Mesenchymal stem cell (in vitro differentiated cells and primary cell): ENCODE data around the gene RNF11.

Experiments used
- DNase-seq: peaks from one replicate; pipeline ENCODE4 v3.0.0-alpha.2; 2013
- H2AFZ ChIP-seq: one replicate; pipeline ENCODE4 v1.6.1; 2013; ENCODE audit warnings: low read depth, mild to moderate bottlenecking, control low read depth, inconsistent platforms, low read length, moderate library complexity
- H2AK5ac ChIP-seq: 2 replicates; pipeline ENCODE4 v1.6.1; 2013; ENCODE audit warnings: low read length, moderate library complexity, mild to moderate bottlenecking, inconsistent platforms; ENCODE audit not compliant: severe bottlenecking
- H2BK120ac ChIP-seq: one replicate; pipeline ENCODE4 v1.6.1; 2013; ENCODE audit warnings: low read depth, mild to moderate bottlenecking, inconsistent platforms, low read length, moderate library complexity
- H2BK12ac ChIP-seq, 2 experiments: one replicate each; pipeline ENCODE4 v1.6.1; 2013; ENCODE audit warnings: inconsistent platforms in 2 of 2, low read length in 2 of 2, mild to moderate bottlenecking in 2 of 2, moderate library complexity in 2 of 2, control low read depth in 1 of 2
- H2BK15ac ChIP-seq: one replicate; pipeline ENCODE4 v1.6.1; 2013; ENCODE audit warnings: mild to moderate bottlenecking, low read depth, inconsistent platforms; ENCODE audit not compliant: poor library complexity, severe bottlenecking
- H2BK5ac ChIP-seq: 2 replicates; pipeline ENCODE4 v1.6.1; 2013; ENCODE audit warnings: low read depth, mild to moderate bottlenecking, low read length, control low read depth, inconsistent platforms; ENCODE audit not compliant: poor library complexity, severe bottlenecking
- H3K14ac ChIP-seq, 2 experiments: one replicate each; pipeline ENCODE4 v1.6.1; 2013; ENCODE audit warnings: inconsistent platforms in 2 of 2, low read length in 2 of 2, control low read depth in 1 of 2, mild to moderate bottlenecking in 1 of 2, moderate library complexity in 1 of 2
- H3K18ac ChIP-seq, 2 experiments: one replicate each; pipeline ENCODE4 v1.6.1; 2013; ENCODE audit warnings: inconsistent platforms in 2 of 2, low read length in 2 of 2, control low read depth in 1 of 2, low read depth in 1 of 2, mild to moderate bottlenecking in 1 of 2
- H3K23ac ChIP-seq, 2 experiments: one replicate each; pipeline ENCODE4 v1.6.1; 2013; ENCODE audit warnings: inconsistent platforms in 2 of 2, low read length in 2 of 2, mild to moderate bottlenecking in 2 of 2, moderate library complexity in 2 of 2, control low read depth in 1 of 2
- H3K27ac ChIP-seq: 2 replicates; pipeline ENCODE4 v1.5.1; 2013; ENCODE audit warnings: mild to moderate bottlenecking, moderate library complexity, low read length, control low read depth, inconsistent platforms; ENCODE audit not compliant: poor library complexity, severe bottlenecking
- H3K27me3 ChIP-seq, 2 experiments: 2 replicates each; pipeline versions ENCODE4 v1.6.1 to v1.7.0; 2013; ENCODE audit warnings: low read length in 2 of 2, mild to moderate bottlenecking in 2 of 2, moderate library complexity in 2 of 2, control low read depth in 1 of 2, inconsistent platforms in 1 of 2; ENCODE audit not compliant: control insufficient read depth in 1 of 2, insufficient read depth in 1 of 2
- H3K36me3 ChIP-seq, 2 experiments: 2 replicates each; pipeline versions ENCODE4 v1.6.1 to v1.7.0; 2013; ENCODE audit warnings: low read length in 2 of 2, control low read depth in 1 of 2, inconsistent platforms in 1 of 2, low read depth in 1 of 2, mild to moderate bottlenecking in 1 of 2; ENCODE audit not compliant: insufficient read depth in 2 of 2, control insufficient read depth in 1 of 2
- H3K4ac ChIP-seq, 2 experiments: one replicate each; pipeline ENCODE4 v1.6.1; 2013; ENCODE audit warnings: inconsistent platforms in 2 of 2, low read length in 2 of 2, mild to moderate bottlenecking in 2 of 2, moderate library complexity in 2 of 2, control low read depth in 1 of 2, low read depth in 1 of 2
- H3K4me1 ChIP-seq: 2 replicates; pipeline ENCODE4 v1.6.1; 2013; ENCODE audit warnings: low read depth, low read length, control low read depth; ENCODE audit not compliant: control insufficient read depth, insufficient read depth
- H3K4me2 ChIP-seq: 2 replicates; pipeline ENCODE4 v1.6.1; 2013; ENCODE audit warnings: low read length, mild to moderate bottlenecking, inconsistent platforms; ENCODE audit not compliant: poor library complexity, severe bottlenecking
- H3K4me3 ChIP-seq, 2 experiments: 2 replicates each; pipeline versions ENCODE4 v1.5.1 to v1.7.0; 2013; ENCODE audit warnings: low read length in 2 of 2, mild to moderate bottlenecking in 2 of 2, control low read depth in 1 of 2, low read depth in 1 of 2; ENCODE audit not compliant: insufficient read depth in 1 of 2
- H3K79me1 ChIP-seq: replicated peaks from 2 replicates; pipeline ENCODE4 v1.6.1; 2013; ENCODE audit warnings: mild to moderate bottlenecking, control low read depth, low read length, inconsistent platforms; ENCODE audit not compliant: poor library complexity, severe bottlenecking
- H3K9ac ChIP-seq: 2 replicates; pipeline ENCODE4 v1.7.0; 2013; ENCODE audit warnings: mild to moderate bottlenecking, low read length, moderate library complexity
- H3K9me3 ChIP-seq: 2 replicates; pipeline ENCODE4 v1.7.0; 2013; ENCODE audit warnings: mild to moderate bottlenecking, low read length; ENCODE audit not compliant: control insufficient read depth
- H4K8ac ChIP-seq: one replicate; pipeline ENCODE4 v1.6.1; 2013; ENCODE audit warnings: inconsistent platforms, mild to moderate bottlenecking, low read length, moderate library complexity
- H4K91ac ChIP-seq: one replicate; pipeline ENCODE4 v1.6.1; 2013; ENCODE audit warnings: mild to moderate bottlenecking, low read length, inconsistent platforms
- WGBS: methylation state at CpG from one replicate; pipeline ENCODE4 v1.1.7; 2013; ENCODE audit warnings: mixed read lengths; 5-methylcytosine and 5-hydroxymethylcytosine counted together

Gene RNF11

DNA sequence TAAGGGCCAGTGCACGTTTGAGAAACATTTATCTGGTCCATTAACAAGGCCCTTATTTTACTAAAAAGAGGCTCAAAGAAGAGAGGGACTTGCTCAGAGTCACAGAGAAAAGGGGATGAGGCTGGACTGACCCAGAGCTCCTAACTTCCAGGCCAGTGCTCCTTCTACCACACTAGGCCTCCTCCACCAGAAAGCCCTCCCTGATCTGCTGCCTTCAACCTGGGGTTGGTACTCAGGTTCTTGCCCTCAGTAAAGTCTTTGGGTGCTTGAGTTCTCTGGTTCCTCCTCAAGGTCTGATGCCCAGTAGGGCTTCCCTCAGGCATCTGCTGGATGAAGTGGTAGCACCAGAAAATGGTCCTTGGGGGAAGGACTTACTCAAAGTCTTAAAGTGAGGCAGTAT is 68.3 kb downstream of the RNF11 start:
- Histone ChIP-seq H2AFZ (no peak overlapping the region), H3K4me3 (no peak overlapping the region), H3K27ac (no peak overlapping the region), H3K4ac (no peak overlapping the region), H3K4me1 (peaks cover 29% of the 10 kb centered on the region), H3K9me3 (no peaks in the 10 kb centered on the region), H3K23ac (no peak overlapping the region), H4K8ac (no peak overlapping the region), H3K9ac (peak overlapping the region; percentile 67), H2BK120ac (no peak overlapping the region), H3K36me3 (no peaks in the 10 kb centered on the region), H4K91ac (no peak overlapping the region), H3K18ac (no peak overlapping the region), H3K27me3 (no peaks in the 10 kb centered on the region), H2AK5ac (peak overlapping the region; percentile 32), H2BK12ac (no peak overlapping the region), H2BK15ac (no peak overlapping the region), H3K14ac (no peak overlapping the region), H3K4me2 (no peak overlapping the region), H2BK5ac (no peak overlapping the region), H3K79me1 (no peaks in the 10 kb centered on the region)
- no CpG with 5 or more reads among the region's 1 CpG for WGBS
- DNase-seq, result no peak

DNA sequence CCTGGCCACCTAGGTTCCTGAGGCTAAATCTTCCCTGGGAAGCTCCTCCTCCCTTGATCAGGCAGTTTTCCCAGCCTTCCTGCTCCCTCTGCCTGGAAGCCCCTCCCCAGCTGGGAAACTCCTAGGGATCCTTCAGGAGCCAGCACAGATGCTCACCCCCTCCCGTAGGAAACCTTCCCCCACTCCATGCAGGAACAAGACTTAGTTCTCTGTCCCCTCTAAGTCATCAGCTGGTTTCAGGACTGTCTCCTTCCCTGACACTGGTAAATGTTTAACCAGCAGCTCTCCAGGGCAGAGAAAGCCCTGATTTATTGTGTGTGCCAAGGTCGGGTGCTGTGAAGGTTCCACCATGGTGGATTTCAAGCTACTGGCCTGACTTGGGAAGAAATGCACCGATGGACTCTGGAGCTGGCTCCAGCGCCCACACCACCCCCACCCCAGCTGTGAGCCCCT is 69.3 kb downstream of the RNF11 start:
- Histone ChIP-seq H3K23ac (no peak overlapping the region), H2AFZ (no peak overlapping the region), H4K8ac (no peak overlapping the region), H3K36me3 (no peaks in the 10 kb centered on the region), H2BK5ac (no peak overlapping the region), H3K4me3 (no peak overlapping the region), H2AK5ac (no peak overlapping the region), H3K9ac (no peak overlapping the region), H3K27me3 (no peaks in the 10 kb centered on the region), H3K27ac (no peak overlapping the region), H2BK12ac (no peak overlapping the region), H3K4me1 (peaks cover 29% of the 10 kb centered on the region), H2BK15ac (no peak overlapping the region), H3K9me3 (no peaks in the 10 kb centered on the region), H3K14ac (no peak overlapping the region), H3K4me2 (no peak overlapping the region), H3K79me1 (no peaks in the 10 kb centered on the region), H3K18ac (no peak overlapping the region), H2BK120ac (no peak overlapping the region), H4K91ac (no peak overlapping the region), H3K4ac (no peak overlapping the region)
- 70% methylated on average over 4 of the region's 4 CpGs for WGBS
- DNase-seq, result no peak

DNA sequence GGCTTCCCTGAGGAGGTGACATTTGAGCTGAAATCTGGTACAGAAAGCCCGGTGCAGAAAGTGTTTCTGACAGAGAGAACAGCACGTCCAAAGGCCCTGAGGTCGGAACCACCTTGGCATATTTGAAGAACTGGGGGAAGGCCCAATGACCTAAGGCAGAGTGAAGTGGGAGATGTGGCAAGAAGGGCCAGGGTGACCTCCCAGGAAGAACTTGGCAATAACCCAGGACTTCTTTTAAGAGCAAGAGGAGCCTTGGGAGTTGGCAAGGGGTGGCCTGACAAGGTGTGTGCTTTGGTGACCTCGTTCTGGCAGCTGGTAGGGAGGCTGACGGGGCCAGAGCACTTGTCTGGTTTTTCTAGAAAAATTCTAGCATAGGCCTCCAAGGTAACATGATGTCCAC is 70.9 kb downstream of the RNF11 start:
- Histone ChIP-seq H3K14ac (no peak overlapping the region), H2BK15ac (no peak overlapping the region), H3K4me1 (peaks cover 30% of the 10 kb centered on the region), H3K27ac (no peak overlapping the region), H2BK12ac (no peak overlapping the region), H4K91ac (no peak overlapping the region), H3K4me3 (no peak overlapping the region), H3K9ac (no peak overlapping the region), H3K9me3 (no peaks in the 10 kb centered on the region), H4K8ac (no peak overlapping the region), H3K18ac (no peak overlapping the region), H3K4ac (no peak overlapping the region), H2AFZ (no peak overlapping the region), H3K79me1 (no peaks in the 10 kb centered on the region), H3K36me3 (no peaks in the 10 kb centered on the region), H2BK5ac (no peak overlapping the region), H2AK5ac (no peak overlapping the region), H3K27me3 (no peaks in the 10 kb centered on the region), H3K4me2 (no peak overlapping the region), H3K23ac (no peak overlapping the region), H2BK120ac (no peak overlapping the region)
- WGBS, result 88% methylated on average over 4 of the region's 5 CpGs
- DNase-seq, result no peak

DNA sequence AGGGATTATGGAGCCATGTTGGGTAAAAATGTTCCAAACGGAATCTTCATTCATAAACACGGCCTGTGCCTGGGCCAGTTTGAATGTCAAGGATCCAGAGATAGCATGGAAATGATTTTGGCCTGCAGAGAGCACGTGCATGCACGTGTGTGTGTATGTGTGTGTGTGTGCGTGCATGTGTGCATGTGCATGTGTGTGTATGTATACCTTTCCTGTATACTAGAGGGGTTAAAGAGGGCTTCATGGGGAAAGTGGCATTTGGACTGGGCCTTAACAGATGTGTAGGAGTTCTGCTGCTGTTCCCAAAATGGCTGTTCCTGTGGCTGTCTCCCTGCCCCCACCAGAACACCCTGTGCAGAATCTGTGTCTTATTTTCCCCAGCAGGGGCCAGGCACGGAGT is 72.6 kb downstream of the RNF11 start:
- Histone ChIP-seq H3K9ac (no peak overlapping the region), H2AK5ac (no peak overlapping the region), H2BK5ac (no peak overlapping the region), H2AFZ (no peak overlapping the region), H3K23ac (no peak overlapping the region), H3K4me1 (peaks cover 25% of the 10 kb centered on the region), H2BK15ac (no peak overlapping the region), H3K36me3 (no peaks in the 10 kb centered on the region), H2BK120ac (no peak overlapping the region), H4K8ac (no peak overlapping the region), H3K79me1 (no peaks in the 10 kb centered on the region), H2BK12ac (no peak overlapping the region), H3K14ac (no peak overlapping the region), H3K4ac (no peak overlapping the region), H3K27me3 (no peaks in the 10 kb centered on the region), H3K27ac (no peak overlapping the region), H3K9me3 (no peaks in the 10 kb centered on the region), H3K4me3 (no peak overlapping the region), H4K91ac (no peak overlapping the region), H3K18ac (no peak overlapping the region), H3K4me2 (no peak overlapping the region)
- no peak for DNase-seq
- WGBS, result 89% methylated on average over 6 of the region's 6 CpGs
